HEK293 (cell line): ENCODE results near the gene LETM1.

Source experiments
- CTCF ChIA-PET: fragments of 350-600 bp; formaldehyde crosslinking; extraction: SDS; loops from one replicate; lab custom pipeline; 2021; ENCODE audit warnings: antibody characterized with exemption; lab: Yijun Ruan, JAX
- POLR2A ChIA-PET: fragments of 300-600 bp; formaldehyde crosslinking; extraction: SDS; loops from one replicate; lab custom pipeline; 2020; ENCODE audit warnings: antibody characterized with exemption, inconsistent platforms; lab: Yijun Ruan, JAX
- H3K27ac ChIP-seq: fragments of 200-500 bp; sonication (Bioruptor generic); 2 replicates; pipeline ENCODE4 v1.5.1; 2014; ENCODE audit warnings: low read depth, low read length, control low read depth, inconsistent platforms; ENCODE audit errors: extremely low read depth
- H3K36me3 ChIP-seq, 2 experiments: fragments of 200-500 bp in 1 of 2; sonication (Bioruptor generic) in 1 of 2; 1 replicate in 1 of 2; 2 replicates in 1 of 2; pipeline ENCODE4 v1.5.1; 2014 to 2017; ENCODE audit warnings: inconsistent platforms in 2 of 2, low read length in 2 of 2; ENCODE audit not compliant: control insufficient read depth in 2 of 2, insufficient read depth in 1 of 2
- H3K4me1 ChIP-seq: fragments of 200-500 bp; sonication (Bioruptor generic); 2 replicates; pipeline ENCODE4 v1.5.1; 2014; ENCODE audit warnings: mild to moderate bottlenecking, low read length, inconsistent platforms; ENCODE audit not compliant: control insufficient read depth, insufficient read depth
- H3K4me3 ChIP-seq: 2 replicates; pipeline ENCODE4 v1.5.1; 2011; ENCODE audit warnings: low read depth, mild to moderate bottlenecking, control low read depth, low read length, moderate library complexity
- H3K9me3 ChIP-seq: fragments of 200-500 bp; sonication (Bioruptor generic); 2 replicates; pipeline ENCODE4 v1.5.1; 2014; ENCODE audit warnings: low read depth, low read length, inconsistent platforms; ENCODE audit not compliant: control insufficient read depth, insufficient read depth
- BCL6B ChIP-seq: fragments of 450-650 bp; formaldehyde crosslinking; IDR thresholded peaks from 2 replicates; pipeline ENCODE4 v1.5.1; 2017; ENCODE audit warnings: missing biosample characterization, missing genetic modification characterization
- GLI2 ChIP-seq: fragments of 450-650 bp; formaldehyde crosslinking; IDR thresholded peaks from 2 replicates; pipeline ENCODE4; 2017; ENCODE audit warnings: missing biosample characterization, missing genetic modification characterization, low read depth, borderline replicate concordance
- GLIS2 ChIP-seq: fragments of 450-650 bp; formaldehyde crosslinking; IDR thresholded peaks from 2 replicates; pipeline ENCODE4 v1.5.1; 2016; ENCODE audit warnings: missing biosample characterization, missing genetic modification characterization
- PRDM6 ChIP-seq: fragments of 450-650 bp; formaldehyde crosslinking; IDR thresholded peaks from 2 replicates; pipeline ENCODE4 v1.5.1; 2017; ENCODE audit warnings: missing biosample characterization, missing genetic modification characterization
- SP3 ChIP-seq: fragments of 450-650 bp; formaldehyde crosslinking; IDR thresholded peaks from 2 replicates; pipeline ENCODE4 v1.5.1; 2016; ENCODE audit warnings: missing biosample characterization, missing genetic modification characterization
- YY2 ChIP-seq: fragments of 450-650 bp; formaldehyde crosslinking; IDR thresholded peaks from 2 replicates; pipeline ENCODE4 v1.5.1; 2016; ENCODE audit warnings: missing biosample characterization, missing genetic modification characterization
- ZBTB10 ChIP-seq: fragments of 450-650 bp; formaldehyde crosslinking; IDR thresholded peaks from 2 replicates; pipeline ENCODE4 v1.5.1; 2016; ENCODE audit warnings: missing biosample characterization, missing genetic modification characterization
- ZBTB49 ChIP-seq: fragments of 450-650 bp; formaldehyde crosslinking; IDR thresholded peaks from 2 replicates; pipeline ENCODE4 v1.5.1; 2016; ENCODE audit warnings: missing biosample characterization, missing genetic modification characterization, low read depth
- ZNF155 ChIP-seq: fragments of 450-650 bp; formaldehyde crosslinking; IDR thresholded peaks from 2 replicates; pipeline ENCODE4 v1.5.1; 2016; ENCODE audit warnings: missing biosample characterization, missing genetic modification characterization
- ZNF184 ChIP-seq: fragments of 450-650 bp; IDR thresholded peaks from 2 replicates; pipeline ENCODE4 v1.5.1; 2018; ENCODE audit warnings: missing biosample characterization, mild to moderate bottlenecking, missing genetic modification characterization
- ZNF211 ChIP-seq: fragments of 450-650 bp; formaldehyde crosslinking; IDR thresholded peaks from 2 replicates; pipeline ENCODE4 v1.5.1; 2016; ENCODE audit warnings: low read depth, missing biosample characterization, missing genetic modification characterization
- ZNF248 ChIP-seq: fragments of 450-650 bp; formaldehyde crosslinking; IDR thresholded peaks from 2 replicates; pipeline ENCODE4 v1.5.1; 2017; ENCODE audit warnings: missing biosample characterization, missing genetic modification characterization
- ZNF350 ChIP-seq: fragments of 450-650 bp; formaldehyde crosslinking; IDR thresholded peaks from 2 replicates; pipeline ENCODE4 v1.5.0; 2017; ENCODE audit warnings: missing biosample characterization, mild to moderate bottlenecking, missing genetic modification characterization
- ZNF488 ChIP-seq: fragments of 450-650 bp; formaldehyde crosslinking; IDR thresholded peaks from 2 replicates; pipeline ENCODE4 v1.5.1; 2016; ENCODE audit warnings: missing biosample characterization, missing genetic modification characterization
- ZNF521 ChIP-seq: fragments of 450-650 bp; formaldehyde crosslinking; IDR thresholded peaks from 2 replicates; pipeline ENCODE4 v1.5.1; 2017; ENCODE audit warnings: missing biosample characterization, mild to moderate bottlenecking, missing genetic modification characterization
- ZNF621 ChIP-seq: fragments of 450-650 bp; formaldehyde crosslinking; IDR thresholded peaks from 2 replicates; pipeline ENCODE4 v1.5.1; 2017; ENCODE audit warnings: missing biosample characterization, missing genetic modification characterization
- ZNF629 ChIP-seq: fragments of 450-650 bp; formaldehyde crosslinking; IDR thresholded peaks from 2 replicates; pipeline ENCODE4 v1.5.1; 2017; ENCODE audit warnings: missing biosample characterization, missing genetic modification characterization
- ZNF704 ChIP-seq: fragments of 450-650 bp; formaldehyde crosslinking; IDR thresholded peaks from 2 replicates; pipeline ENCODE4 v1.5.1; 2016; ENCODE audit warnings: missing biosample characterization, missing genetic modification characterization

LETM1 gene

GRCh38 chr4:1898007-1898406, 42.1 kb upstream of the LETM1 start:
- Histone ChIP-seq H3K4me3 (no peak overlapping the region), H3K36me3 (peaks cover 0 to 52% of the 10 kb centered on the region in 2 experiments; a peak in 2 of 3 replicates), H3K4me1 (0 out of 2 replicates have a peak, but pooled peaks cover 3% of the 10 kb centered on the region), H3K27ac (no peak overlapping the region), H3K9me3 (no peaks in the 10 kb centered on the region)
- POLR2A ChIA-PET: interaction anchor here (0.8 kb wide), 1 partner anchor 10 kb away, joined by 3 read pairs; no protein-coding TSS in a partner anchor
- TF ChIP-seq ZNF629: no peak
- TF ChIP-seq ZNF521 (tag by site-specific recombination): no peak
- TF ChIP-seq ZBTB49: no peak
- no peak for TF ChIP-seq ZNF248 (tag by site-specific recombination)
- TF ChIP-seq ZNF488: no peak
- TF ChIP-seq GLIS2 (tag by site-specific recombination): no peak
- TF ChIP-seq ZNF621 (tag by site-specific recombination): no peak
- TF ChIP-seq ZNF184 (tag by site-specific recombination): no peak
- TF ChIP-seq YY2 (tag by site-specific recombination): no peak
- no peak for TF ChIP-seq PRDM6
- no peak for TF ChIP-seq GLI2 (tag by site-specific recombination)
- TF ChIP-seq ZNF211 (tag by site-specific recombination): no peak
- TF ChIP-seq BCL6B (tag by site-specific recombination): no peak
- no peak for TF ChIP-seq ZNF155 (tag by site-specific recombination)
- no peak for TF ChIP-seq ZNF704 (tag by site-specific recombination)
- TF ChIP-seq ZBTB10 (tag by site-specific recombination): no peak
- no peak for TF ChIP-seq ZNF350 (tag by site-specific recombination)
- TF ChIP-seq SP3 (tag by site-specific recombination): no peak
- CTCF ChIA-PET: interaction anchor here (1.2 to 4.0 kb wide), 4 partner anchors 11 to 151 kb away, joined by 4 to 33 read pairs (median 23); no protein-coding TSS in a partner anchor
